ENCODE measurements around the gene C9orf85.

C9orf85 gene

DNA sequence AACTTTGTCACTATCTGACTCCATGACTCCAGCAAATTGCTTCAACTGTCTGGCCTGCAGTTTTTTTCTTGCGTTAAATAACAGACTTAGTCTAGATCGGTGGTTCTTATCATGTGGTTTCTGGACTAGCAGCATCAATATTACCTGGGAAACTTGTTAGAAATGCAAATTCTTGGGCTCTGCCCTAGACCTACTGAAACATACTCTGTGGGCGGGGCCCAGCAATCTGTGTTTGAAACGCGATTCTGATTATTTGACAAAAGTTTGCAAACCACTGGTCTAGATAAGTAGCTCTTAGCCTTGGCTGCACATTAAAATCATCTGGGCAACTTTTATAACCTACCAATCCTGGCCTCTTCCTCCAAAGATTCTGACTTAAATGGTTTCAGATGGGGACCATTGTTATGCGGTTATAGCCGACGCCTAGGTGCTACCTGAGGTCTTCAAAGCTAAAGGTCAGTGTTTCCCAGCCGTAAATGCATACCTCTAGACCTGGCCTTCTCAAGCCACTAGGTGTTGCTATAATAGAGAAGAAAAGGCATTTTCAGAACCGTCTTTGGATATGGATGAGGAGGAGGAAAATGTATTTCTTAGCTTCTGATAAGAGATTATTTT is 74.0 kb downstream of the C9orf85 start:
- H3K27me3 ChIP-seq (ENCODE audit: control insufficient read depth, insufficient read depth, low read length), result no peaks in the 10 kb centered on the region
- H3K36me3 ChIP-seq (ENCODE audit: control insufficient read depth, insufficient read depth, low read length), result no peaks in the 10 kb centered on the region
- H3K27ac ChIP-seq, result no peak overlapping the region
- H3K9me3 ChIP-seq (ENCODE audit: control insufficient read depth, low read length), result no peaks in the 10 kb centered on the region
- H3K4me3 ChIP-seq (ENCODE audit: low read depth, low read length), result no peak overlapping the region
- H3K79me2 ChIP-seq, result no peaks in the 10 kb centered on the region
- no peak overlapping the region for H3K4me2 ChIP-seq (ENCODE audit: low read length)
- H3K9ac ChIP-seq, result no peak overlapping the region
- TF ChIP-seq, protein P1, sequence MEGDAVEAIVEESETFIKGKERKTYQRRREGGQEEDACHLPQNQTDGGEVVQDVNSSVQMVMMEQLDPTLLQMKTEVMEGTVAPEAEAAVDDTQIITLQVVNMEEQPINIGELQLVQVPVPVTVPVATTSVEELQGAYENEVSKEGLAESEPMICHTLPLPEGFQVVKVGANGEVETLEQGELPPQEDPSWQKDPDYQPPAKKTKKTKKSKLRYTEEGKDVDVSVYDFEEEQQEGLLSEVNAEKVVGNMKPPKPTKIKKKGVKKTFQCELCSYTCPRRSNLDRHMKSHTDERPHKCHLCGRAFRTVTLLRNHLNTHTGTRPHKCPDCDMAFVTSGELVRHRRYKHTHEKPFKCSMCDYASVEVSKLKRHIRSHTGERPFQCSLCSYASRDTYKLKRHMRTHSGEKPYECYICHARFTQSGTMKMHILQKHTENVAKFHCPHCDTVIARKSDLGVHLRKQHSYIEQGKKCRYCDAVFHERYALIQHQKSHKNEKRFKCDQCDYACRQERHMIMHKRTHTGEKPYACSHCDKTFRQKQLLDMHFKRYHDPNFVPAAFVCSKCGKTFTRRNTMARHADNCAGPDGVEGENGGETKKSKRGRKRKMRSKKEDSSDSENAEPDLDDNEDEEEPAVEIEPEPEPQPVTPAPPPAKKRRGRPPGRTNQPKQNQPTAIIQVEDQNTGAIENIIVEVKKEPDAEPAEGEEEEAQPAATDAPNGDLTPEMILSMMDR (IDR thresholded peaks at IDR 0.05), result no peak
- peaks cover 2% of the 10 kb centered on the region for H3K4me1 ChIP-seq
- no peak overlapping the region for H2AFZ ChIP-seq

DNA sequence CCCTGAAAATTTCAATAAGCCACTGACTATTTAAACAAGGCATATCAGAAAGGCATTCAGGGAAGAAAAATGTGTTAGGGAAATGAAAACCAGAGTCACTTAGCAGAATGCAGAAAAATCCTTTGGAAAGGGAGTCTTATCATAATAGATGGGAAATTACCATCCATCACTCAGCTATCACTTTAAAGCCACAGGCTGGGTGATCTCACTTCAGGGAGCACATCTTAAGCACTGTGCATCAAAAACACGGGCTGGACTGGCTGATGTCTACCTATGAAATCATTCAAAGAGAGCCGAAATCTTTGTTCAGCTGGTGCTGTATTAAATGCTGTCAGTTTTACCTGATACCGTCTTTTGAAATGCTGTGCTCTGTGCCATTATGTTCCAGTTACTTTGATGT is 75.5 kb downstream of the C9orf85 start:
- Histone ChIP-seq H2AFZ (no peak overlapping the region), H3K4me3 (ENCODE audit: low read depth, low read length) (no peak overlapping the region), H3K9me3 (ENCODE audit: control insufficient read depth, low read length) (no peaks in the 10 kb centered on the region), H3K4me1 (peaks cover 2% of the 10 kb centered on the region), H3K9ac (no peak overlapping the region), H3K27ac (no peak overlapping the region), H3K4me2 (ENCODE audit: low read length) (no peak overlapping the region), H3K36me3 (ENCODE audit: control insufficient read depth, insufficient read depth, low read length) (no peaks in the 10 kb centered on the region), H3K79me2 (no peaks in the 10 kb centered on the region), H3K27me3 (ENCODE audit: control insufficient read depth, insufficient read depth, low read length) (no peaks in the 10 kb centered on the region)
- TF ChIP-seq, protein P1 (IDR thresholded peaks at IDR 0.05), result no peak

DNA sequence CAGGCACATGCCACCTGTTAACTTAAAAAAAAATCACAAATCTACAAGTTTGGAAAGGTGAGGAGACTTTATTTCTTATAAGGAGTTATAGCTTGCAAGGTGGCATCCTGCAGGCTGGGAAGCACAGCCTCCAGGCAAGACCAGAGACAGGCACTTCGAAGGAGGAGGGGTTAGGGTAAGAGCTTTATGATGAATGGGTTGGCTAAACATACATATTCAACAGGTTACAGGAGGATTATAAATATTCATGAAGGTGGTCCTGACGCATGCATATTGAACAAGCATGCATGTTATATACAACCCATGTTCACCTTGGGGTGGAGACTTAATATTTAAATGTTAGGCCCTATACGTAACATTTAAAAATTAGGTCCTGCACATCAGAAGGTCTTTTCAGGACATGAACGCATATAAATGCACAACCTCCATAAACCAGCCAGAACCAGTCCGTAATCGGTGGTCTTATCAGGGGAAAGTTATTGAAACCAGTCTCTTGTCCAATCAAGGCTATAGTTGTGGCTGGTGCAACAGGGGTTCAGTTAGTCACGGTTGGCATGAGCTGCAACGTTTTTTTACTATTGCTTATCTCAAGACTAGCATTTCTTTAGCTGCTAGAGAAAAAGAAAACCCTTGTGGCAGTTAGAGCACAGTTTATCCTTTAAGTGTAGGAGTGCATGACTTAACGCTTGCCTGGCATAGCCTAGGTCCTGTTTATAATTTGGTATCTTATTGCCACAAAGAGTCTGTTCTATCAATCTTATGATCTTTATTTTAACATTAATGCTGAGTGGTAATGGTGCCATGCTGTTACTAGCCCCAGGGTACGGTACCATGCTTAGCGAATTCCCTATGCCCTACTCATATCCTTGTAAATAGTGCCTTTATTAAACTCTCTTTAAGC is 76.3 kb downstream of the C9orf85 start:
- Histone ChIP-seq H3K4me3 (ENCODE audit: low read depth, low read length) (no peak overlapping the region), H3K9me3 (ENCODE audit: control insufficient read depth, low read length) (no peaks in the 10 kb centered on the region), H3K27ac (no peak overlapping the region), H3K79me2 (no peaks in the 10 kb centered on the region), H3K27me3 (ENCODE audit: control insufficient read depth, insufficient read depth, low read length) (no peaks in the 10 kb centered on the region), H3K4me2 (ENCODE audit: low read length) (no peak overlapping the region), H3K4me1 (peaks cover 2% of the 10 kb centered on the region), H2AFZ (no peak overlapping the region), H3K36me3 (ENCODE audit: control insufficient read depth, insufficient read depth, low read length) (no peaks in the 10 kb centered on the region), H3K9ac (no peak overlapping the region)
- TF ChIP-seq, protein P1 (IDR thresholded peaks at IDR 0.05), result no peak

DNA sequence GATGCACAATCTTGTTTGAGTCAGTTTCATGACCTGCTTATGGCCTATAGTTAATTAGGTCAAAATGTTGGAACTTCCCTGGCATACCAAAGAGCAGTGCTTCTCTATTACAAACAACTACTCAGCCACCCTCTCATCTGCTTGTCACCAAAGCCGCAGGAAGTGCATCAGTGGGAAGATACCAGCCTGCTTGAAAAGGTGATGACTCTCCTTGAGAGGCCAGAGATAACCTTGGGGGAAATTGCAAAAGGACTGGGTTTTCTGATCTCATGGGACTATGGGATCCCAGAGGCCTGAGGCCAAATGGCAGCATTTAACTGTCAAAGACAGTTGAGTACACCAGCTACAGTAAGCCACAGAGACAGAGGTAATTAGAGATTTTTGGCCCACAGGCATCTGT is 79.0 kb downstream of the C9orf85 start:
- peaks cover 2% of the 10 kb centered on the region for H3K4me1 ChIP-seq
- TF ChIP-seq, protein P1 (IDR thresholded peaks at IDR 0.05), result no peak
- H3K4me3 ChIP-seq (ENCODE audit: low read depth, low read length), result no peak overlapping the region
- no peaks in the 10 kb centered on the region for H3K9me3 ChIP-seq (ENCODE audit: control insufficient read depth, low read length)
- H3K79me2 ChIP-seq, result no peaks in the 10 kb centered on the region
- no peak overlapping the region for H3K9ac ChIP-seq
- no peaks in the 10 kb centered on the region for H3K36me3 ChIP-seq (ENCODE audit: control insufficient read depth, insufficient read depth, low read length)
- H3K27ac ChIP-seq, result no peak overlapping the region
- no peak overlapping the region for H3K4me2 ChIP-seq (ENCODE audit: low read length)
- no peaks in the 10 kb centered on the region for H3K27me3 ChIP-seq (ENCODE audit: control insufficient read depth, insufficient read depth, low read length)
- no peak overlapping the region for H2AFZ ChIP-seq

Data from parathyroid adenoma (tissue), 2 donors.